ENCODE results near the gene PTBP3. TPM values are rescaled to one million over a fixed set of nuclear protein-coding genes. Genes with fewer than 3 reads are reported as not detected.

The PTBP3 gene
- polyA plus RNA-seq, 3 donors: 33.6 to 68.3 (median 51.4) TPM

DNA sequence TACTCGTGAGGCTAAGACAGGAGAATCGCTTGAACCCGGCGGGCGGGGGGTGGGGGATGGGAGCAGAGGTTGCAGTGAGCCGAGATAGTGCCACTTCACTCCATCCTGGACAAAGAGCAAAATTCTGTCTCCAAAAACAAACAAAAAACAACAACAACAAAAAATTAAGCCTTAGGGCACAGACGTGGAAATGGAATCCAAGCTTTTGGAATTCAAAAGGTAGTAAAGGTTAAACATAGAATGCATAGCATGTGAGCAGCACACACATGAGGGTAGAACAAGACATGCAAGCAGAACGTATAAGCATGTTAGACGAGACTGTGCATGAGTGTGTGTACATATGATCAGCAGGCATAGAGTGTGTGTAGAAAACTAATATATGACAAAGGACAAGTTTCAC lies 68.0 kb downstream of the PTBP3 start:
- Histone ChIP-seq H3K27me3 (ENCODE audit: control insufficient read depth in 2 of 2, insufficient read depth in 2 of 2, low read length in 2 of 2) (no peaks in the 10 kb centered on the region), H3K4me3 (replicated peaks in 1 of 3; ENCODE audit: low read depth in 2 of 3, low read length in 3 of 3) (no peak overlapping the region), H3K9me3 (replicated peaks in 1 of 2; ENCODE audit: control insufficient read depth in 1 of 2, insufficient read depth in 1 of 2, low read length in 2 of 2) (no peaks in the 10 kb centered on the region), H3K27ac (ENCODE audit: low read depth in 1 of 2, low read length in 2 of 2) (no peak overlapping the region), H3K4me2 (replicated peaks; ENCODE audit: extremely low read depth, low read length, poor library complexity, severe bottlenecking) (no peak overlapping the region), H3K79me2 (ENCODE audit: insufficient read depth, low read length) (peaks cover 75% of the 10 kb centered on the region), H4K20me1 (ENCODE audit: insufficient read depth, low read length) (peaks cover 95% of the 10 kb centered on the region), H3K9ac (ENCODE audit: insufficient read depth, low read length, poor library complexity, severe bottlenecking) (no peak overlapping the region), H3K4me1 (ENCODE audit: control insufficient read depth in 1 of 2, insufficient read depth in 2 of 2, low read length in 2 of 2) (no peaks in the 10 kb centered on the region), H3K36me3 (replicated peaks in 1 of 2; ENCODE audit: control insufficient read depth in 1 of 2, insufficient read depth in 2 of 2, low read length in 2 of 2) (peaks cover 45 to 89% of the 10 kb centered on the region in 2 donors), H2AFZ (ENCODE audit: insufficient read depth, low read depth, low read length, poor library complexity, severe bottlenecking) (no peak overlapping the region)
- no peaks in the 10 kb centered on the region for H3K9me3 Mint-ChIP-seq
- H3K36me3 Mint-ChIP-seq: peaks cover 60 to 82% of the 10 kb centered on the region in 2 donors
- no peaks in the 10 kb centered on the region for H3K4me1 Mint-ChIP-seq
- intact Hi-C loops (cut with micrococcal nuclease): no loop called here
- 100% methylated on average over 1 of the region's 9 CpGs for WGBS (ENCODE audit: insufficient coverage)
- H3K4me3 Mint-ChIP-seq: no peak overlapping the region
- no peaks in the 10 kb centered on the region for H3K27me3 Mint-ChIP-seq (ENCODE audit: low read depth in 3 of 3)
- no peak for DNase-seq
- no peak overlapping the region for H3K27ac Mint-ChIP-seq
- TF ChIP-seq, protein P1, sequence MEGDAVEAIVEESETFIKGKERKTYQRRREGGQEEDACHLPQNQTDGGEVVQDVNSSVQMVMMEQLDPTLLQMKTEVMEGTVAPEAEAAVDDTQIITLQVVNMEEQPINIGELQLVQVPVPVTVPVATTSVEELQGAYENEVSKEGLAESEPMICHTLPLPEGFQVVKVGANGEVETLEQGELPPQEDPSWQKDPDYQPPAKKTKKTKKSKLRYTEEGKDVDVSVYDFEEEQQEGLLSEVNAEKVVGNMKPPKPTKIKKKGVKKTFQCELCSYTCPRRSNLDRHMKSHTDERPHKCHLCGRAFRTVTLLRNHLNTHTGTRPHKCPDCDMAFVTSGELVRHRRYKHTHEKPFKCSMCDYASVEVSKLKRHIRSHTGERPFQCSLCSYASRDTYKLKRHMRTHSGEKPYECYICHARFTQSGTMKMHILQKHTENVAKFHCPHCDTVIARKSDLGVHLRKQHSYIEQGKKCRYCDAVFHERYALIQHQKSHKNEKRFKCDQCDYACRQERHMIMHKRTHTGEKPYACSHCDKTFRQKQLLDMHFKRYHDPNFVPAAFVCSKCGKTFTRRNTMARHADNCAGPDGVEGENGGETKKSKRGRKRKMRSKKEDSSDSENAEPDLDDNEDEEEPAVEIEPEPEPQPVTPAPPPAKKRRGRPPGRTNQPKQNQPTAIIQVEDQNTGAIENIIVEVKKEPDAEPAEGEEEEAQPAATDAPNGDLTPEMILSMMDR (IDR thresholded peaks at IDR 0.05): no peak

DNA sequence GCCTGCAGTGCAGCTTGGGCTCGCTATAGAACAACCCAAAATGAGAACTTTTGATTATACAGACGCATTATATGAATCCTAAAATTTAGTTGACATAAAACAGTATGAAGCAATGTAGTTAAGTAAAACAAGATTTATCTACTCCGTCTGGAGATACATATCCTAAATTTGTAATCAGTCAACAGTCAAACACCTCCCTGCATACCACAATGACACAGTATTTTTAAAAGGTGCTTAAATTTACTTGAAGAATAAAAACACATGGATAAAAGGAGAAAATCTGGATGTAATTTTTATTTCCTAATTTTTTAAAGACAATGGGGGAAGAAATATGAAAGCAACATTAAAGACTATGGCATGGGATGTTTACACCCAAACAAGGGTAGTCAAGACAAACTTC lies 70.8 kb downstream of the PTBP3 start:
- Histone ChIP-seq H3K27me3 (ENCODE audit: control insufficient read depth in 2 of 2, insufficient read depth in 2 of 2, low read length in 2 of 2) (no peaks in the 10 kb centered on the region), H4K20me1 (ENCODE audit: insufficient read depth, low read length) (peaks cover 94% of the 10 kb centered on the region), H3K4me3 (replicated peaks in 1 of 3; ENCODE audit: low read depth in 2 of 3, low read length in 3 of 3) (no peak overlapping the region), H3K36me3 (replicated peaks in 1 of 2; ENCODE audit: control insufficient read depth in 1 of 2, insufficient read depth in 2 of 2, low read length in 2 of 2) (peaks cover 44 to 97% of the 10 kb centered on the region in 2 donors), H2AFZ (ENCODE audit: insufficient read depth, low read depth, low read length, poor library complexity, severe bottlenecking) (no peak overlapping the region), H3K79me2 (ENCODE audit: insufficient read depth, low read length) (peaks cover 65% of the 10 kb centered on the region), H3K9ac (ENCODE audit: insufficient read depth, low read length, poor library complexity, severe bottlenecking) (no peak overlapping the region), H3K27ac (ENCODE audit: low read depth in 1 of 2, low read length in 2 of 2) (no peak overlapping the region), H3K9me3 (replicated peaks in 1 of 2; ENCODE audit: control insufficient read depth in 1 of 2, insufficient read depth in 1 of 2, low read length in 2 of 2) (no peaks in the 10 kb centered on the region), H3K4me1 (ENCODE audit: control insufficient read depth in 1 of 2, insufficient read depth in 2 of 2, low read length in 2 of 2) (no peaks in the 10 kb centered on the region), H3K4me2 (replicated peaks; ENCODE audit: extremely low read depth, low read length, poor library complexity, severe bottlenecking) (no peak overlapping the region)
- H3K27me3 Mint-ChIP-seq (ENCODE audit: low read depth in 3 of 3): no peaks in the 10 kb centered on the region
- intact Hi-C loops (cut with micrococcal nuclease): no loop called here
- WGBS (ENCODE audit: insufficient coverage): no CpG with 5 or more reads among the region's 3 CpGs
- TF ChIP-seq, protein P1 (IDR thresholded peaks at IDR 0.05): no peak
- H3K36me3 Mint-ChIP-seq: peaks cover 64 to 78% of the 10 kb centered on the region in 2 donors
- H3K27ac Mint-ChIP-seq: peak overlapping the region in 4 of 7 donors; percentile 18 to 46 (median 25)
- no peaks in the 10 kb centered on the region for H3K9me3 Mint-ChIP-seq
- no peak overlapping the region for H3K4me3 Mint-ChIP-seq
- no peak for DNase-seq
- no peaks in the 10 kb centered on the region for H3K4me1 Mint-ChIP-seq

Measured in CD14-positive monocyte (primary cell).